Cardiac fibroblast (primary cell): ENCODE measurements around the gene CACNA1D.

Experiments used
- DNase-seq, 2 donors: peaks; one replicate each; pipeline versions ENCODE4 v3.0.0 to v3.0.0-alpha.2; 2010; ENCODE audit warnings: low read depth in 2 of 2
- H3K4me3 ChIP-seq, 2 donors: replicated peaks in 1 of 2; 1 replicate in 1 of 2; 2 replicates in 1 of 2; pipeline ENCODE4 v1.5.1; 2011; ENCODE audit warnings: low read depth in 2 of 2, low read length in 2 of 2, mild to moderate bottlenecking in 2 of 2, moderate library complexity in 1 of 2
- CTCF ChIP-seq: IDR thresholded peaks from one replicate; pipeline ENCODE4 v1.5.1; 2011; ENCODE audit warnings: low read depth, mild to moderate bottlenecking, low read length, inconsistent platforms

Gene CACNA1D

DNA sequence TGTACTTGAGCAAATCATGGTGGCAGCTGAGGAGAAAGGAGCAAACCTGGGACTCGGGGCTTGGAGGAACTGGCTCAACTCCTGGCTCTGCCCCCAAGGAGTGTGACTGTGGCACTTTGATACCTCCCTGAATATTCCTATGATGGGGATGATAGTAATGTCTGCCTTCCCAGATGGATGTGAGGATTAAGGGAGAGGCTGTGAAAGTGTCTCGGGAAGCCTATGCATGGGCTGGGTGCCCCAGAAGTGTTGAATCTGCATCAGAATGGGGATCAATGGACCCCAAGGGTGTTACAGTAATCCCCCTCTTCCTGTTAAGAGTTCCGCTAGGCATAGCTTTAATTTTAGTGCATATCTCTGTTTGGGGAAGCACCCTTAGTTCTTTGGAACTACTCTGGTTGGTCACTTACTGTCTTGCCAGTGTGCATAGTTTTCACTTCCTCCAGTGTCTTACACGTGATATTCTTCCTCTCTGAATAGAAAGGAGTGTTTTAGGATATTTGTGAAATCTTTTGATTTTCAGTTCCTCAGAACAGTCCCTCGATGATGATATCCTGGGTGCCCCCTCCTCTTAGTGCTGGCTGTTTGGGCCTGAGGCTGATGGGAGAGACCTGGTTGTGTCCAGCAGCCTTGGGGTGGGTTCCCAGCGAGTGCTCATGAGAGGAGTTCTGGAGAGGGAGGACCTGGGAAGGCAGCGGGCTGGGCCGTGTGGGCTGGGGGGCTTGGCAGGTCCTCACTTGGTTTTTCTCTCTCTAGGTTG lies 254.3 kb downstream of the CACNA1D start:
- no peak for DNase-seq
- H3K4me3 ChIP-seq: no peak overlapping the region
- no peak for TF ChIP-seq CTCF

GRCh38 chr3:53749448-53749847 lies 255.0 kb downstream of the CACNA1D start:
- TF ChIP-seq CTCF: no peak
- no peak overlapping the region for H3K4me3 ChIP-seq

GRCh38 chr3:53750253-53751210 lies 256.1 kb downstream of the CACNA1D start:
- no peak for TF ChIP-seq CTCF
- DNase-seq: no peak

More at GRCh38 chr3:53749448-53749847, 255.0 kb downstream of the CACNA1D start:
- DNase-seq: no peak

GRCh38 chr3:53753518-53754183 lies 259.2 kb downstream of the CACNA1D start:
- no peak overlapping the region for H3K4me3 ChIP-seq
- TF ChIP-seq CTCF: no peak
- no peak for DNase-seq

More at GRCh38 chr3:53750253-53751210, 256.1 kb downstream of the CACNA1D start:
- no peak overlapping the region for H3K4me3 ChIP-seq

GRCh38 chr3:53754325-53754724 lies 259.9 kb downstream of the CACNA1D start:
- no peak for DNase-seq
- no peak overlapping the region for H3K4me3 ChIP-seq
- TF ChIP-seq CTCF: no peak

DNA sequence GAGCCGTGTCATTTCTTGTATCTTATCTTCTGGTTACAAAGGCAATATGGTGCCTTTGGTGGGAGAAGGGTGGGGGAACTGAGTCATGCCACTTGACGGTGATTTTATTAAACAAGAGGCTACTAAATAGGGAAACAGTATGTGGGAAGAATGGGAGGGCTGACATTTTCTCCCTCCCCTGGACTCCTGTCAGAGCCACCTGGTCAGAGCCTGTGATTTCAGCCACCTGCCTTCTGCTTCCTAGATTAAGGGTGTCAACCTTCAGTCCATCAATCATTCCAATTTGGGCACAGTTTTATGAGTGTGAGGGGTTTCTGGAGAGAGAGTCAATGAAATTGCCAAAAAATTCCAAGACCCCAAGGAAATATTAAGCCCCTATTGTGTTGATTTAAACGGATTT lies 264.4 kb downstream of the CACNA1D start:
- TF ChIP-seq CTCF: no peak
- no peak overlapping the region for H3K4me3 ChIP-seq
- no peak for DNase-seq
